ENCODE data around the gene EDIL3.

The EDIL3 gene

GRCh38 chr5:84184857-84185256 is 199.8 kb downstream of the EDIL3 start:
- Histone ChIP-seq H3K9me3 (ENCODE audit: control insufficient read depth, insufficient read depth, low read length) (no peaks in the 10 kb centered on the region), H3K9me2 (replicated peaks; ENCODE audit: control insufficient read depth, low read length) (no peaks in the 10 kb centered on the region; the same call in 1 of the 2 replicates), H3K4me3 (ENCODE audit: low read length) (no peak overlapping the region), H3K27ac (ENCODE audit: low read depth, low read length) (no peak overlapping the region), H3K79me2 (ENCODE audit: control insufficient read depth, low read length) (no peaks in the 10 kb centered on the region), H3K4me1 (ENCODE audit: control insufficient read depth, low read length) (no peaks in the 10 kb centered on the region), H3K4me2 (ENCODE audit: low read length) (no peak overlapping the region), H3K36me3 (ENCODE audit: control insufficient read depth, low read length) (no peaks in the 10 kb centered on the region), H4K20me1 (ENCODE audit: control insufficient read depth, insufficient read depth, low read depth, low read length) (no peaks in the 10 kb centered on the region), H3F3A (ENCODE audit: control insufficient read depth, insufficient read depth) (no peaks in the 10 kb centered on the region), H3K27me3 (ENCODE audit: control insufficient read depth, low read length) (no peaks in the 10 kb centered on the region)
- TF ChIP-seq EZH2phosphoT487 (IDR thresholded peaks at IDR 0.05; ENCODE audit: borderline replicate concordance, low read length) (no peak), CTCF (IDR thresholded peaks at IDR 0.05; ENCODE audit: low read depth, low read length, poor library complexity, severe bottlenecking) (no peak)

- H3K4me1 ChIP-seq (ENCODE audit: control insufficient read depth, low read length): no peaks in the 10 kb centered on the region
- H4K20me1 ChIP-seq (ENCODE audit: control insufficient read depth, insufficient read depth, low read depth, low read length): no peaks in the 10 kb centered on the region
Observed at GRCh38 chr5:84181093-84181492, 203.6 kb downstream of the EDIL3 start.

GRCh38 chr5:84168841-84169240 is 215.8 kb downstream of the EDIL3 start:
- H3F3A ChIP-seq (ENCODE audit: control insufficient read depth, insufficient read depth): no peaks in the 10 kb centered on the region
- H3K9me3 ChIP-seq (ENCODE audit: control insufficient read depth, insufficient read depth, low read length): no peaks in the 10 kb centered on the region
- no peaks in the 10 kb centered on the region; the same call in 1 of the 2 replicates for H3K9me2 ChIP-seq (replicated peaks; ENCODE audit: control insufficient read depth, low read length)
- H4K20me1 ChIP-seq (ENCODE audit: control insufficient read depth, insufficient read depth, low read depth, low read length): no peaks in the 10 kb centered on the region
- H3K79me2 ChIP-seq (ENCODE audit: control insufficient read depth, low read length): no peaks in the 10 kb centered on the region
- H3K27me3 ChIP-seq (ENCODE audit: control insufficient read depth, low read length): no peaks in the 10 kb centered on the region
- no peak overlapping the region for H3K4me3 ChIP-seq (ENCODE audit: low read length)
- H3K4me2 ChIP-seq (ENCODE audit: low read length): no peak overlapping the region
- H3K27ac ChIP-seq (ENCODE audit: low read depth, low read length): no peak overlapping the region
- TF ChIP-seq CTCF (IDR thresholded peaks at IDR 0.05; ENCODE audit: low read depth, low read length, poor library complexity, severe bottlenecking) (no peak), EZH2phosphoT487 (IDR thresholded peaks at IDR 0.05; ENCODE audit: borderline replicate concordance, low read length) (no peak)
- H3K4me1 ChIP-seq (ENCODE audit: control insufficient read depth, low read length): no peaks in the 10 kb centered on the region
- no peaks in the 10 kb centered on the region for H3K36me3 ChIP-seq (ENCODE audit: control insufficient read depth, low read length)

More at GRCh38 chr5:84181093-84181492, 203.6 kb downstream of the EDIL3 start:
- H3K4me2 ChIP-seq (ENCODE audit: low read length): no peak overlapping the region
- no peaks in the 10 kb centered on the region for H3K79me2 ChIP-seq (ENCODE audit: control insufficient read depth, low read length)
- H3K4me3 ChIP-seq (ENCODE audit: low read length): no peak overlapping the region
- no peaks in the 10 kb centered on the region for H3F3A ChIP-seq (ENCODE audit: control insufficient read depth, insufficient read depth)
- H3K9me3 ChIP-seq (ENCODE audit: control insufficient read depth, insufficient read depth, low read length): no peaks in the 10 kb centered on the region
- H3K9me2 ChIP-seq (replicated peaks; ENCODE audit: control insufficient read depth, low read length): no peaks in the 10 kb centered on the region; the same call in 1 of the 2 replicates
- H3K27me3 ChIP-seq (ENCODE audit: control insufficient read depth, low read length): no peaks in the 10 kb centered on the region
- no peaks in the 10 kb centered on the region for H3K36me3 ChIP-seq (ENCODE audit: control insufficient read depth, low read length)
- no peak overlapping the region for H3K27ac ChIP-seq (ENCODE audit: low read depth, low read length)
- TF ChIP-seq EZH2phosphoT487 (IDR thresholded peaks at IDR 0.05; ENCODE audit: borderline replicate concordance, low read length) (no peak), CTCF (IDR thresholded peaks at IDR 0.05; ENCODE audit: low read depth, low read length, poor library complexity, severe bottlenecking) (no peak)

Measured in DOHH2 (cell line).